ENCODE results near the gene NTN3.

The NTN3 gene

GRCh38 chr16:2455081-2455845 lies 15.8 kb upstream of the NTN3 start:
- H3K9ac ChIP-seq (ENCODE audit: low read depth, low read length), result no peak overlapping the region
- H3K36me3 ChIP-seq (ENCODE audit: insufficient read depth, low read length), result peaks cover 13% of the 10 kb centered on the region
- no peaks in the 10 kb centered on the region for H3K9me3 ChIP-seq (ENCODE audit: control insufficient read depth, insufficient read depth, low read length)
- peaks cover 5% of the 10 kb centered on the region; the same call in 1 of the 2 replicates for H3K4me1 ChIP-seq (ENCODE audit: insufficient read depth, low read length)

DNA sequence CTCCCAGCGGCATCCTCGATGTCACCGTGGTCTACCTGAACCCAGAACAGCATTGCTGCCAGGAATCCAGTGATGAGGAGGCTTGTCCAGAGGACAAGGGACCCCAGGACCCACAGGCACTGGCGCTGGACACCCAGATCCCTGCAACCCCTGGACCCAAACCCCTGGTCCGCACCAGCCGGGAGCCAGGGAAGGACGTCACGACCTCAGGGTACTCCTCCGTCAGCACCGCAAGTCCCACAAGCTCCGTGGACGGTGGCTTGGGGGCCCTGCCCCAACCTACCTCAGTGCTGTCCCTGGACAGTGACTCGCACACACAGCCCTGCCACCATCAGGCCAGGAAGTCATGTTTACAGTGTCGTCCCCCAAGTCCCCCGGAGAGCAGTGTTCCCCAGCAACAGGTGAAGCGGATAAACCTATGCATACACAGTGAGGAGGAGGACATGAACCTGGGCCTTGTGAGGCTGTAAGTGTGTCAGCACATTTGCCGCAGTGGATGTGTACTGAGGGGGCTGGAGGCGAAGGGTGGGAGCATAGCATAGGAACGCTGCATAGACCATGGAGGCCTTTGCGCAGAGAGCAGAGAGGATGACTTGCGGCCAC lies 14.4 kb upstream of the NTN3 start:
- Histone ChIP-seq H3K9ac (ENCODE audit: low read depth, low read length) (no peak overlapping the region), H3K36me3 (ENCODE audit: insufficient read depth, low read length) (peaks cover 20% of the 10 kb centered on the region), H3K9me3 (ENCODE audit: control insufficient read depth, insufficient read depth, low read length) (no peaks in the 10 kb centered on the region), H3K4me1 (ENCODE audit: insufficient read depth, low read length) (peaks cover 5% of the 10 kb centered on the region; the same call in 1 of the 2 replicates)

DNA sequence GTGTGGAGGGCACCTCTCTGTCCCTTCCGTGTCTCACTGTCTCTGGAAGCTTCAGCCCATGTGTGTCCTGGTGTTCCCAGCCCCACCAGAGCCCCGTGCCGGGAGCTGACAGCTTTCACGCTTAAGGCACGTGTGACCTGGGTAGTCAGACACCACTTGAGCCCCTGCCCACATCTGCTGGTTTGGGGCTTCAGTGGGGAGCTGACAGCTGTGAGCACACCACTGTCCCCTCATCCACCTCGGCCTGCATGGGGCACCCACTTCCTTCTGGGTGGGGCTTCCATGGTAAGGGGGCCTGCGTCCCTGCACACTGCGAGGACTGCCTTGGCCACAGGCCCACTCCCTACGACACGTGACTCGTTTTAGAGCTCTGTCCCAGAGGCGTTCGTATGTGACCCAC lies 13.8 kb upstream of the NTN3 start:
- Histone ChIP-seq H3K36me3 (ENCODE audit: insufficient read depth, low read length) (peaks cover 19% of the 10 kb centered on the region), H3K4me1 (ENCODE audit: insufficient read depth, low read length) (peaks cover 5% of the 10 kb centered on the region; the same call in 1 of the 2 replicates), H3K9me3 (ENCODE audit: control insufficient read depth, insufficient read depth, low read length) (no peaks in the 10 kb centered on the region), H3K9ac (ENCODE audit: low read depth, low read length) (no peak overlapping the region)

- Histone ChIP-seq H3K9me3 (ENCODE audit: control insufficient read depth, insufficient read depth, low read length) (no peaks in the 10 kb centered on the region), H3K36me3 (ENCODE audit: insufficient read depth, low read length) (peaks cover 13% of the 10 kb centered on the region), H3K4me1 (ENCODE audit: insufficient read depth, low read length) (peaks cover 5% of the 10 kb centered on the region; the same call in 1 of the 2 replicates), H3K9ac (ENCODE audit: low read depth, low read length) (no peak overlapping the region)
Observed at GRCh38 chr16:2457946-2458345, 13.2 kb upstream of the NTN3 start.

DNA sequence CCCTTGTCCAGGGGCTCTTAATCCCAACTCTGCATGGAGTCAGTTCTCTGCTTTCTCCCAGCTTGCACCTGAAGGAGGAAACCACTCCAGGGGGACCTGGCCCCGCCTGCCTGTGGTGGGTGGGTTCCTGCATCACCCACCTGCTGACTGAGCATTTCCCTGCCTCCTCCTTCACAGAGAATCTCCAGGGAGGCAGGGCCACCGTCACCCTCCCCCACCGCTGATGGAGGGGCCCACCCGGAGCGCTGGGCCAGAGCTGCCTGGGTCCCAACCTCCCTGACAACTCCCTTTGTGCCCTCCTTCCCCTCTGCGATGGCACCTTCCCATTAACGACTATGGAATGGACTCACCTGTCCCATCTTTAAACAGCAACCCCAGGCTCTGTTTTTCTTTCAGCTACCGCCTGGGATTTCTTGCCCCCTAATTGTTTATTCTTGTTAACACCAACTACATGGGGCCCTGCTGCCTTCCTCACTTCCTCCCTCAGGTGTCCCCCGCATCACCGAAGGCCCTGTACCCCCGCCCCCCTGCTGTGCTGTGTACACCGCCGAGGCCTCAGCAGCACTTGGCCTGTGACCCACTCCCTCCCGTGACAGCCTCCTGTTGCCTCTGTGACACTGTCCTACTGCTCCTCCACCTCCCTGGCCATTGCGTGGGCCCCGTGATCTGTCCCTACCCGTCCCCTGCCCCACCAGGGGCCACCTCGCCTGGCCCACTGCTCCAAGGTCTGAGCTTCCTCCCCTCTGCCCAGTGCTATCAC lies 12.0 kb upstream of the NTN3 start:
- Histone ChIP-seq H3K4me1 (ENCODE audit: insufficient read depth, low read length) (peaks cover 5% of the 10 kb centered on the region; the same call in 1 of the 2 replicates), H3K9ac (ENCODE audit: low read depth, low read length) (peak overlapping the region; percentile 72), H3K36me3 (ENCODE audit: insufficient read depth, low read length) (peaks cover 11% of the 10 kb centered on the region), H3K9me3 (ENCODE audit: control insufficient read depth, insufficient read depth, low read length) (no peaks in the 10 kb centered on the region)

DNA sequence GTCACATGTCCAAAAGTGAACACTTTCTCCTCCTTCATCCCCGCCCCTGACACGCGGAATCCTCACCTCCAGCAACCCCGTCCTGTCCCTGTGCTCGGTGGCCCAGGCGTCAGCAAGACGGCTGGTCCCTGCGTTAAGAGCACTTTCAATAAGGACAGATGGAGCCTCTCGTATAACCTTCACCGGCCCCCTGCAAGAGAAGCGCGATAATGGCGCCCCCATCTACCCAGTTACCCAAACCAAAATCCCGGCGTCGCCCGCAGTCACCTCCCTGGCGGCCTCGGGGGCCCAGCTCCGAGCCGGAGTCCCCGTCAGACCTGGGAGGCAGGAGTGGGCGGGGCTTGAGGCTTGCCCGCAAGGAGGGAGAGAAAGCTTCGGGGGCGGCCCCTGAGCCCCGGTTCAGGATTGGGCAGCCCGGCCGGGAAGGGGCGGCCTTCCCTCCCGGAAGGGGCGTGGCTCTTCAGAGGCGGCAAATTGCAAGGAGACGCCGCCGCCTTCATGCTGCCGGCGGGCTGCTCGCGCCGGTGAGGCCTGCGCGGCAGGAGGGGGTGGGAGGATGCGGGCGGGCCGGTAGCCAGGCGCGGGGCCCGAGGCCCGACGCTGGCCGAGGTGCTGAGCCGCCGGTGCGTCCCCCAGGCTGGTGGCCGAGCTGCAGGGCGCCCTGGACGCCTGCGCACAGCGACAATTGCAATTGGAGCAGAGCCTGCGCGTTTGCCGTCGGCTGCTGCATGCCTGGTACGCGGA lies 11.3 kb upstream of the NTN3 start, which contains the start of gene TEDC2:
TSS of gene TEDC2 (plus strand) at position 463 of the 744 bp plus-strand sequence. CDS start at position 499, 36 bp downstream.
- H3K36me3 ChIP-seq (ENCODE audit: insufficient read depth, low read length), result peaks cover 11% of the 10 kb centered on the region
- H3K9me3 ChIP-seq (ENCODE audit: control insufficient read depth, insufficient read depth, low read length), result no peaks in the 10 kb centered on the region
- peaks cover 5% of the 10 kb centered on the region; the same call in 1 of the 2 replicates for H3K4me1 ChIP-seq (ENCODE audit: insufficient read depth, low read length)
- H3K9ac ChIP-seq (ENCODE audit: low read depth, low read length), result peak within 1 kb of the TSS; percentile 72

- peaks cover 5% of the 10 kb centered on the region; the same call in 1 of the 2 replicates for H3K4me1 ChIP-seq (ENCODE audit: insufficient read depth, low read length)
- peak overlapping the region; percentile 72 for H3K9ac ChIP-seq (ENCODE audit: low read depth, low read length)
- H3K36me3 ChIP-seq (ENCODE audit: insufficient read depth, low read length), result peaks cover 11% of the 10 kb centered on the region
- no peaks in the 10 kb centered on the region for H3K9me3 ChIP-seq (ENCODE audit: control insufficient read depth, insufficient read depth, low read length)
Observed at GRCh38 chr16:2460391-2460713, 10.7 kb upstream of the NTN3 start.

- peaks cover 7% of the 10 kb centered on the region for H3K36me3 ChIP-seq (ENCODE audit: insufficient read depth, low read length)
- H3K9me3 ChIP-seq (ENCODE audit: control insufficient read depth, insufficient read depth, low read length), result no peaks in the 10 kb centered on the region
- H3K4me1 ChIP-seq (ENCODE audit: insufficient read depth, low read length), result peaks cover 5% of the 10 kb centered on the region; the same call in 1 of the 2 replicates
- peak overlapping the region; percentile 72 for H3K9ac ChIP-seq (ENCODE audit: low read depth, low read length)
Observed at GRCh38 chr16:2460916-2461315, 10.2 kb upstream of the NTN3 start.

DNA sequence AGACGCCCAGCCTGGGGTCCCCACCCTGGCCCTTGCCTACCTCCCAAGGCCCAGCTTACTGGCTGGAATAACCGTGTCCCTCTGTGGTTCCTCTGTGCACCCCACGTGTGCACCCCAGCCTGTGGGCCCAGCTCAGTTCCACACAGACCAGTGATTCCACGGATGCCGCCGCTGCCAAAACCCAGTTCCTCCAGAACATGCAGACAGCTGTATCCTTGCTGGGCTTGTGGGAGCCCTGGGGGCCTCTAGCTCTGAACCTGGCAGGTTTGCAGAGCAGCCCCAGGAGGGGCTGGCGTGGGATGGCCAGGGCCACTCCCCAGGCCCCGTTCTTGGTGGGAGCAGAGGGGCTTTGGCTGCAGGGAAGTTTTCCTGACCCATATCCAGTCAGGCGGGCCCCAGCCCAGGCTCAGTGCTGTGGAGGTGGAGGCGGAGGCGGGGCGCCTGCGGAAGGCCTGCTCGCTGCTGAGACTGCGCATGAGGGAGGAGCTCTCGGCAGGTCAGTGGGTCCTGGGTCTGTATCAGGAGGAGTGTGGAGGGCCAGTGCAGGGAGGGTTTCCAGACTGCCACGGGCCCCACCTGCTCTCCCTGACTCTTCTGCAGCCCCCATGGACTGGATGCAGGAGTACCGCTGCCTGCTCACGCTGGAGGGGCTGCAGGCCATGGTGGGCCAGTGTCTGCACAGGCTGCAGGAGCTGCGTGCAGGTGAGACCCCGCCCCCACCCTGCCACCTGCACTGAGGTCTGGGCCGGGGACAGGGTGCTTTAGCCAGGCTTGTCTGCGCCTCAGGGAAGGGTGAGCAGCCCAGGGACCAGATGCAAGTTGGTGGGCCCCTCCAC lies 8.8 kb upstream of the NTN3 start:
- Histone ChIP-seq H3K9ac (ENCODE audit: low read depth, low read length) (no peak overlapping the region), H3K4me1 (ENCODE audit: insufficient read depth, low read length) (peaks cover 6% of the 10 kb centered on the region; the same call in 1 of the 2 replicates), H3K9me3 (ENCODE audit: control insufficient read depth, insufficient read depth, low read length) (no peaks in the 10 kb centered on the region), H3K36me3 (ENCODE audit: insufficient read depth, low read length) (peaks cover 7% of the 10 kb centered on the region)

GRCh38 chr16:2464333-2464732 lies 6.8 kb upstream of the NTN3 start:
- Histone ChIP-seq H3K9ac (ENCODE audit: low read depth, low read length) (no peak overlapping the region), H3K36me3 (ENCODE audit: insufficient read depth, low read length) (peaks cover 7% of the 10 kb centered on the region), H3K4me1 (ENCODE audit: insufficient read depth, low read length) (peaks cover 9% of the 10 kb centered on the region; the same call in 1 of the 2 replicates), H3K9me3 (ENCODE audit: control insufficient read depth, insufficient read depth, low read length) (no peaks in the 10 kb centered on the region)

- Histone ChIP-seq H3K9ac (ENCODE audit: low read depth, low read length) (no peak overlapping the region), H3K36me3 (ENCODE audit: insufficient read depth, low read length) (peaks cover 7% of the 10 kb centered on the region), H3K4me1 (ENCODE audit: insufficient read depth, low read length) (peaks cover 22% of the 10 kb centered on the region), H3K9me3 (ENCODE audit: control insufficient read depth, insufficient read depth, low read length) (no peaks in the 10 kb centered on the region)
Observed at GRCh38 chr16:2465653-2466415, 5.3 kb upstream of the NTN3 start.

DNA sequence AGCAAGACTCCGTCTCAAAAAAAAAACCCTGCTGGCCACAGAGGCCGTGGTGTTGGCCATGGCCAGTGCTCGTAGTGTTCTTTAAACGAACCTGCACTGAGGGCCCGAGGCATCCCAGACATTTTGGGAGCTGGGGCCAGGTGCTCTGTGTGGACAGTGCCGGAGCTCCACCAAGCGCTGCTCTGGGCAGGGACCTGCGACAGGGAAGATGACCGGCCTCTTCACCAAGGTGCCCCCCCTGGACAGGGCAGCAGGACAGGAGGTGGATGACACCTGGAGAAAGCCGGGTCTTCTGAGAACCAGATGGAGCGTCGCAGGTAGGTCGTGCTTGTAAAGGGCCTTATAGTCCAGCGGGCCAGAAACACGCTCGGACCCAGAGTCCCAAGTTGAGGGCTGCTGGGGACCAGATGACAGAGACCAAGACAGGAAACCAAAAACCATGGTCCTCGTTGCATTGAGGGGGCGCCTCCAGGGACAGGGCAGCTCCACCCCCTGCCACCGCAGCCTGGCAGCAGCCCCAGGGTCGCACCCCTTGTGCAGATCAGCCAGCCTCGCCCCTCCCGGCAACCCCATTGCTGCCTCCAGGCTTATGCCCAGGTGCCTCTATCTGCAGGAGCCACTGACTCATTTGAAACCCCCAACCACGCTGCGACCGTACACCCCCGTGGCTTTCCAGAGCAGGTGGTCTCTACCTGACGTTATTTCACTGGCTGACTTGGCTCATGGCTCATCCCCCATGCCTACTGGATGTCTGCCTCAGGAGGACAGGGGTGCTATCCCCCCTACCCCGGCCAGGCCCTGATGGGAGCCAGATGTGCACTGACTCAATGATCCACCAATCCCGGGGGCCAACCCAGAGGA lies 4.2 kb upstream of the NTN3 start:
- Histone ChIP-seq H3K36me3 (ENCODE audit: insufficient read depth, low read length) (no peaks in the 10 kb centered on the region; the same call in 1 of the 2 replicates), H3K9ac (ENCODE audit: low read depth, low read length) (0 out of 2 replicates have a peak overlapping the region, but pooled peaks have one; percentile 4), H3K9me3 (ENCODE audit: control insufficient read depth, insufficient read depth, low read length) (no peaks in the 10 kb centered on the region), H3K4me1 (ENCODE audit: insufficient read depth, low read length) (peaks cover 22% of the 10 kb centered on the region)
